ENCODE data around the gene UBXN2A.

DNA sequence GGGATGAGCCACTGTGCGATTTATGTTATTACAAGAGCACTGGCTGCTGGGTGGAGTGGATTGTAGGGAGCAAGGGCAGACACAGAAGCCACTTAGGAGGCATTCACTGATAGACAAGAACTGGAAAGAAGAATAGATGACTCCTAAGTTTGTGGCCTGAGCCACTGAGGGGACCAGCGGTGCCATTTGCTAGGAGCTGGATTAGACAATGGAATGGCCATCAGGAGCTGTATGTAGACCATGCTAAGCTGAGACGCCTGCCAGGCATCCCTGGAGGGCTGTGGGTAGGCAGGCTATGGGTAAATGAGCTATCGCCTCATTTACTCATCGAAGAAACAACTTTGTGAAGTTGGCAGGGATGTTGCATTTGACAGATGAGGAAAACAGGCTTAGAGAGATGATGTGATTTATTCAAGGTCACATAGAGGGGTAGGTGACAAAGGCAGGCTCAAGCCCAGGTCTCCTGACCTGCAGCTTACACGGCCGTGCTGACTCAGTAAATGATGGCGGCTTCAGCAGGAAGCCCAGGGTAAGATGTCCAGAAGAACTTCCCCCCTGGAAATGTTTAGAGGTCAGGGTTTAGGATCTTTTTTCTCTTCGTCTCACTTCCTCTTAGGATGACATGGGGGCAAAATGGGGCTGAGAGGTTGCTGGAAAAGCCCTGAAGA is 72.4 kb downstream of the UBXN2A start:
- TF ChIP-seq, protein P1, sequence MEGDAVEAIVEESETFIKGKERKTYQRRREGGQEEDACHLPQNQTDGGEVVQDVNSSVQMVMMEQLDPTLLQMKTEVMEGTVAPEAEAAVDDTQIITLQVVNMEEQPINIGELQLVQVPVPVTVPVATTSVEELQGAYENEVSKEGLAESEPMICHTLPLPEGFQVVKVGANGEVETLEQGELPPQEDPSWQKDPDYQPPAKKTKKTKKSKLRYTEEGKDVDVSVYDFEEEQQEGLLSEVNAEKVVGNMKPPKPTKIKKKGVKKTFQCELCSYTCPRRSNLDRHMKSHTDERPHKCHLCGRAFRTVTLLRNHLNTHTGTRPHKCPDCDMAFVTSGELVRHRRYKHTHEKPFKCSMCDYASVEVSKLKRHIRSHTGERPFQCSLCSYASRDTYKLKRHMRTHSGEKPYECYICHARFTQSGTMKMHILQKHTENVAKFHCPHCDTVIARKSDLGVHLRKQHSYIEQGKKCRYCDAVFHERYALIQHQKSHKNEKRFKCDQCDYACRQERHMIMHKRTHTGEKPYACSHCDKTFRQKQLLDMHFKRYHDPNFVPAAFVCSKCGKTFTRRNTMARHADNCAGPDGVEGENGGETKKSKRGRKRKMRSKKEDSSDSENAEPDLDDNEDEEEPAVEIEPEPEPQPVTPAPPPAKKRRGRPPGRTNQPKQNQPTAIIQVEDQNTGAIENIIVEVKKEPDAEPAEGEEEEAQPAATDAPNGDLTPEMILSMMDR (IDR thresholded peaks at IDR 0.05; ENCODE audit: insufficient read depth, low read length): no peak
- TF ChIP-seq GABPA (IDR thresholded peaks at IDR 0.05; ENCODE audit: low read depth) (no peak), POLR2AphosphoS5 (IDR thresholded peaks at IDR 0.05; ENCODE audit: low read depth) (no peak)
- TF ChIP-seq, protein P2, sequence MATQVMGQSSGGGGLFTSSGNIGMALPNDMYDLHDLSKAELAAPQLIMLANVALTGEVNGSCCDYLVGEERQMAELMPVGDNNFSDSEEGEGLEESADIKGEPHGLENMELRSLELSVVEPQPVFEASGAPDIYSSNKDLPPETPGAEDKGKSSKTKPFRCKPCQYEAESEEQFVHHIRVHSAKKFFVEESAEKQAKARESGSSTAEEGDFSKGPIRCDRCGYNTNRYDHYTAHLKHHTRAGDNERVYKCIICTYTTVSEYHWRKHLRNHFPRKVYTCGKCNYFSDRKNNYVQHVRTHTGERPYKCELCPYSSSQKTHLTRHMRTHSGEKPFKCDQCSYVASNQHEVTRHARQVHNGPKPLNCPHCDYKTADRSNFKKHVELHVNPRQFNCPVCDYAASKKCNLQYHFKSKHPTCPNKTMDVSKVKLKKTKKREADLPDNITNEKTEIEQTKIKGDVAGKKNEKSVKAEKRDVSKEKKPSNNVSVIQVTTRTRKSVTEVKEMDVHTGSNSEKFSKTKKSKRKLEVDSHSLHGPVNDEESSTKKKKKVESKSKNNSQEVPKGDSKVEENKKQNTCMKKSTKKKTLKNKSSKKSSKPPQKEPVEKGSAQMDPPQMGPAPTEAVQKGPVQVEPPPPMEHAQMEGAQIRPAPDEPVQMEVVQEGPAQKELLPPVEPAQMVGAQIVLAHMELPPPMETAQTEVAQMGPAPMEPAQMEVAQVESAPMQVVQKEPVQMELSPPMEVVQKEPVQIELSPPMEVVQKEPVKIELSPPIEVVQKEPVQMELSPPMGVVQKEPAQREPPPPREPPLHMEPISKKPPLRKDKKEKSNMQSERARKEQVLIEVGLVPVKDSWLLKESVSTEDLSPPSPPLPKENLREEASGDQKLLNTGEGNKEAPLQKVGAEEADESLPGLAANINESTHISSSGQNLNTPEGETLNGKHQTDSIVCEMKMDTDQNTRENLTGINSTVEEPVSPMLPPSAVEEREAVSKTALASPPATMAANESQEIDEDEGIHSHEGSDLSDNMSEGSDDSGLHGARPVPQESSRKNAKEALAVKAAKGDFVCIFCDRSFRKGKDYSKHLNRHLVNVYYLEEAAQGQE (IDR thresholded peaks at IDR 0.05; ENCODE audit: insufficient replicate concordance, low read depth): no peak
